HG02798 (cell line): ENCODE measurements around the gene FSIP1.
A peak's percentile ranks its signal among the peaks of the same experiment; 100 is the strongest.

Source experiments
- ATAC-seq: cut with Tn5 transposase; IDR thresholded peaks from one replicate; pipeline ENCODE4 v1.9.1; 2021; ENCODE audit warnings: mild to moderate bottlenecking; ENCODE audit not compliant: unreplicated experiment, poor library complexity

FSIP1 gene

GRCh38 chr15:39628144-39628508 is 154.5 kb downstream of the FSIP1 start:
- no peak for ATAC-seq

DNA sequence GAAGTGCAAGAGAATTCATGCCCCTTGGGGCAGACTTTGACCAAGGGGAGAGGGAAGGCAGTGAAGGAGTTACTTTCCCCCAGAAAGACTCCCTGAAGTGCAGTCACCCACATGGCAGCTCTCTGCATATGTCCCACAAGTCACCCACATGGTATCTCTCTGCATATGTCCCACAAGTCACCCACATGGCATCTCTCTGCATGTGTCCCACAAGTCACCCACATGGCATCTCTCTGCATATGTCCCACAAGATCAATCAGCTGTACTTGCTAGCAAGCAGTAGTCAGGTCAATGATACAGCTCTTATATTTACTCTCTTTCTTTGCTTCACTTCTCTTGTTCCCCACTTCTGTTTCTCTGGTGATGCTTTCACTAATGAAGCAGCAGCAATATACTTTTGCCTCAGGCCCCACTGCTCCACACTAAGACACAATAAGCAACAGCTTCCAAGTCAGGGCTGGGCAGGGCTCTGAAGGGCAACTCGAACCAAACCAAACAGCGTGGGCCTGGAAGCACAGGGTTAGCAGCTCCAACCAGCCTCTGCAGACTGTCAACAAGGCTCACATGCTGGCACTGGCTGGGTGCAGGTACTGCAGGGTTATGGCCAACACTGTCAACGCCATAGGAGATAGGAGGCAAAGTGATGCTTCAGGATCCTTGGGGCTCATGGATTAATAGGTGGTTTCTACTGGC is 155.0 kb downstream of the FSIP1 start:
- no peak for ATAC-seq

DNA sequence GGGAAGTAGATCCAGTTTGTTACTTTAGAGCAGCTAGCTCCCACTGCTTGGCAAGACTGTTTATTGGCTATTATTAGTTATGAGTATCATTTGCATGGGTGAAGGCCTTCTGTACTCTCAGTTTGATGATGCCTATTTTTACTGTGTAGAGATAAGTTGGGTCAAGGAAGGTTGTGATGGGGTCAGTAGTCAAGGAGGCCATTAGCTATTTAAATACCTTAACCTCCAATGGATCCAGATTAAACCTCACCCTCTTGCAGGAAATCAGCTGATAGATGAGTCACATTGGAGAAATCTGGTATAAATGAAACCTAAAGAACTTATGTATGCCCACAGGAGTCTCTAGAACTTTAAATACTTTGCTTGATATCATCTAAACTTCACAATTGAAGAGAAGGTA is 156.8 kb downstream of the FSIP1 start:
- no peak for ATAC-seq

DNA sequence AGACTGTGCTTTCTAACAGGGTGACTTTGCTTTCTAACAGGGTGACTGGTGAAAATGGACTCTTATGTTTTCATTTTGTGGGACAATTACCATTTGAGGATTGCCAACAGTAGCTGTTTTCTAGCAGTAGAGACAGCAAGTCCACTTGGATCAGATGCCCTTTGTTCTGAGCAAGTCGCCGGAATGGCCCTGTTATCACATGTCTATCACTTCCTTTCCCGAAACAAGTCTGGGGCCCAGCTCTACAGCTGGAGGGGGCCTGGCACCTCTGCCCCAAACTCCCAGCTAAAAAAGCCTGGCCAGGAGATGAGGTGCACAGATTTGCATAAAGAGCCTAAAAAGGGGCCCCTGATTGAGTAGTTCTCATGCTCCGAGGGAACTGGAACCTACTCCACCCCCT is 157.2 kb downstream of the FSIP1 start:
- ATAC-seq, result no peak

- peak; percentile 26 for ATAC-seq
Observed at GRCh38 chr15:39624806-39625205, 157.8 kb downstream of the FSIP1 start.

DNA sequence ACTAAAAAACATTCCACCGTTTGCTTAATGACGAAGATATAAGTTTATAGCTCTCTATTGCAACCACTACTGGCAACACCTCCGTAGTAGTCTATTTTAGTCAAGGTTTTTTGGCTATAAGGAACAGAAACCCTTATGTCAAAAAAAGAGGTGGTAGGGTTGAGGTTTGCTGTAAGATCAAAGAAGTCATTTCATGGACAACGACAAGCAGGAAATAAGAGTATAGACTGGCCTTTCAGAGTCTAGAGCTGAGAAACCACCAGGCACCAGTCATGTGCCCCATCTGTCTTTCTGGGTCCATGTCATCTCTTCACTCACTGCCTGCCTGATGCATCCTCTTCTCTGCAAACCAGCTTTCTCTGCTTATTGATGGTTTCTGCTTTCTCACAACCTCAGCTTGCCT is 159.1 kb downstream of the FSIP1 start:
- ATAC-seq, result peak; percentile 89

- ATAC-seq, result peak; percentile 6
Observed at GRCh38 chr15:39622660-39623516, 159.8 kb downstream of the FSIP1 start.

DNA sequence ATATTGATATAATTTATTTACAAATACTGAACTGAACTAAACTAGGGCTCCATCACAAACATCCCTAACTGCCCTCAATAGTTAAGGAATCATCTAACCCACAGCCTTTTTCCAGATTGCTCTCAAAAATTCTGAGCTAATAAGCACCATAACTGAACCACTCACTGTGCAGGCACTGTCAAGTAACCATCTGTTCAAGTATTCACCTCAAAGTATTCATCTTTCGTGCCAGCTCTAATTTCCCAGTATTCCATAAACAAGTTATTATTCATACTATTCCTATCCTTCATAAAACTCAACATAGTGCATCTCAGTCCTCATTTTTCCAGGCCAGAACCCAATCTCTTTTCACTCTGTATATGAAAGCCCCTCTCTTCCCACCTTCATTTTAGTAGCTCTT is 160.7 kb downstream of the FSIP1 start:
- ATAC-seq, result no peak

DNA sequence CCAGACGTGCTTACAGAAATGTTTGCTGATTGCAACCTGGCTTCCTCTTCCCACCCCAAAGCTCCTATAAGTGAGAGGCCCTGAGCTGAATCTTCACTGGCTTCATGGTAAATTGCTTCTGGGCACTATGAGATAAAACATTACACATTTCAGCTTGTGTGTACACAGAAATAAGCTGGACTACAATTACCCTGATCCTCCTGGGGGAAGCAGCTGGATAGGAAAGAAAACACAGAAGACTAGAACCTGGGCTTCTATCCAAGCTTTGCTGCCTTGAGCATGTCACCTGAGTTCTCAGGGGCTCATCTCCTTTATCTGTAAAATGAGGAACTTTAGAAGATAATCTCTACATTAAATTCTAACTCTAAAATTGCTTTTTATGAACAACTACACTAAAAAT is 161.4 kb downstream of the FSIP1 start:
- no peak for ATAC-seq

DNA sequence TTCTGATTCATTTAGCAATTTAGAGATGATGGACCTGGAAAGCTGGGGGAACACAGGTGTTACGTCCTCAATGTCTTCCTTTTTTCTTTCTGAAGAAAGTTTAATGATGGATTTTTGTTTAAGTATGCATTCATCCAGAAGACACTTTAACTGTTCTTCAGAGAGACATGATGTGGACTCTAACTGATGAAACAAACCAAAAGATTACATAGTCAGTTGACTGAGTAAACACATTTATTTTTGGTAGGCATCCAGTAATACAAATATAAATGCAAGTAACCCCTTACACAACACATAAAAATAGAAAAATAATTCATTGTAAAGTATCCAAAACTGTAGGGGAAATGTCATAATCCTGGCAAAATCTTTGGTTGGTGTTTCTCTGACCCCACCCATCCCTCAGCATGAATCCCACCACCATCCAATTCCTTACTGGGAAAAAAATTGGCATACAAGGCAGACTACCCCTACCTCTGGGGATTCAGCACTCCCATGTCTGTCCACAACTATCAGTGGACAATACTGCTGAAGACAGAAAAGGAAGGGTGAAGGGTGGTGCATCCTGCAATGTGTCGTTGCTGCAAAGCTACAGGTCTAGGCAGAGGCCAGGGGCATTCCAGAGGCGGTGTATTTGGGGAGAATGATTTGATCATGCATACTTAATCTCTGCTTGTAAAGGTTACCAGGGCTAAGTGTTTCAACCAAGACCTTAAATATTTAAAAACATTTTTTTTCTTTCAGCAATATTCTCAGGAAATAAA is 164.4 kb downstream of the FSIP1 start:
- ATAC-seq, result no peak

- ATAC-seq, result no peak
Observed at GRCh38 chr15:39616731-39617455, 165.7 kb downstream of the FSIP1 start.

DNA sequence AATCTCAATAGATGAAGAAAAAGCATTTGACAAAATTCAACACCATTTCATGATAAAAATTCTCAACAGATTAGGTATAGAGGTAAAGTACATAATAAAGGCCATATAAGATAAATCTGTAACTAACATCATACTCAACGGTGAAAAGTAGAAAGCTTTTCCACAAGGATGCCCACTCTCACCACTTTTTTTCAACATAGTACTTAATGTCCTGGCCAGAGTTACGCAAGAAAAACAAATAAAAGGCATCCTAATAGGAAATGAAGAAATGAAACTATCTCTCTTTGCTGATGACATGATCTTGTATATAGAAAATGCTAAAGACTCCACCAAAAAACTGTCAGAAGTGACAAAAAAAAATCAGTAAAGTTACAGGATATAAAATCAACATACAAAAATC is 168.8 kb downstream of the FSIP1 start:
- ATAC-seq, result no peak

DNA sequence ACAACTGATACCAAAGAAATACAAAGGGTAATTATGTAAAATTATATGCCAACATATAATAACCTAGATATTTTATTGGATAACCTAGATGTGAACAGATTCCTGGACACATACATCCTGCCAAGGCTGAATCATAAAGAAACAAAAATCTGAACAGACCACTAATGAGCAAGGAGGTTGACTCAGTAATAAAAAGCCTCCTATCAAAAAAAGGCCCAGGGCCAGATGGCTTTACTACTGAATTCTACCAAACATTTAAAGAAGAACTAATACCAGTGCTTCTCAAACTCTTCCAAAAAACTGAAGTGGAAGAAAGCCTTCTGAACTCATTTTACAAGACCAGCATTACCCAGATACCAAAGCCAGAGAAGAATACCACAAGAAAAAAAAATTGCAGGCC is 169.4 kb downstream of the FSIP1 start:
- no peak for ATAC-seq

DNA sequence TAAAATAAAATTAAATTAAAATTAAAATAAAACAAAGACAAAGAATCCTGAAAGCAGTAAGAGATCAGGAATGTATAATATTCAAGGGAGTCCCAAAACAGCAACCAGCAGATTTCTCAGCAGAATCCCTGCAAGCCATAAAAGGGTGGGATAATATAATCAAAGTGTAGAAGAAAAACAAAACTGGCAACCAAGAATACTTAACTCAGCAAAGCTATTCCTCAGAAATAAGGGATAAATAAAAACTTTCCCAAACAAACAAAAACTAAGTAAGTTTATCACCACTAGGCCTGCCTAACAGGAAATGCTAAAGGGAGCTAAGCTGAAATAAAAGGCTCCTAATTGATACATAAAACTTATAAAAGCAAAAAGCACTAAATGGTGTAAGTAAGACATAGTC is 172.0 kb downstream of the FSIP1 start:
- ATAC-seq, result no peak

DNA sequence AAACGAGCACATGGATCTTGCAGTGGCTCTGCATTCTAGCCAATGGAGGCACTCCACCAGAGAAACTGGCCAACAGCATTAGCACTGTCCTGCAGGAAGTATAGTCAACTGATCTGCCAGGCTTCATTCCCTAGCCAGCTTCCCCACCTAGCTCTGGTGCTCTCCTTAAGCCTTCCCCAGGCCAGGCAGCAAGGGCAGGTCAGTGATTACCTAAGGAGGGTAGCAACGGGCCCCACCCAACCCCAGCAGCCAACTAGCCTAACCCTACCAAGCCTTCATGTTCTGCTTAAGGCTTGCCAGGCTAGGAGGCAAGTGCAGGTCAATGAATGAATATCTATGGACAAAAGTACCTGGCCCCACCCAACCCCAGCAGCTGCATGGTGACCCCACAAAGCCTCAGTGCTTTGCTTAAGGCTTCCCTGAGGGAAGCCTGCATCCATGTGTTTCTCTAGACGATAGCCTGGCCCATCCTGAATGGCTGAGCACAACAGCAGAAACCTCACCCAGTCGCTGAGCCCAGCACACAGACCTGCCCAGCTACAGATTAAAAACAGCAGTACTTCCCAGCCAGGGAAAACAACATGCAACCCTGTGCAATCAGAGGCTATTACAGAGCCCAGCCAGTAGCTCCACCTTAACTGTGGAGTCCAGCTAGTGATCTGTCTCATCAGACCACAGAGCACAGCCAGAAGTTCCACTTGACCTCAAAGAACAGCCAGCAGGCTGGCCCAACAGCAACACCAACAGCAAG is 173.3 kb downstream of the FSIP1 start:
- no peak for ATAC-seq

- ATAC-seq, result no peak
Observed at GRCh38 chr15:39608185-39609139, 174.2 kb downstream of the FSIP1 start.

- no peak for ATAC-seq
Observed at GRCh38 chr15:39605146-39605545, 177.5 kb downstream of the FSIP1 start.

DNA sequence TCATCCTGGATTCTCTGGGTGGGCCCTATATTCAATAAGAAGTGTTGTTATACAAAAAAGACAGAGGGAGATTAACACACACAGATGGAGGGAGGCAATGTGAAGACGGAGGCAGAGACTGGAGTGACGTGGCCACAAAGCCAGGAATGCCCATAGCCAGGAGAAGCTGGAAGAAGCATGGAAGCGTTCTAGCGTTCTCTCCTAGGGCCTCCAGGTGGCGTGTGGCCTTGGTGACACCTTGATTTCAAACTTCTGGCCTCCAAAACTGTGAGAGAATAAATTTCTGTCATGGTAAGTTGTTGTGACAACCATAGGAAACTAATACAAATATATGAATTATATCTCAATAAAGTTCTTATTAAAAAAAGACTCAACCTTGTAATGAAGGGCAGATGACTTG is 180.5 kb downstream of the FSIP1 start:
- no peak for ATAC-seq

GRCh38 chr15:39599871-39600270 is 182.8 kb downstream of the FSIP1 start:
- ATAC-seq, result no peak
